Aorta (tissue), 5 donors: ENCODE measurements around the gene CSAG3. TPM values are rescaled to one million over a fixed set of nuclear protein-coding genes. Genes with fewer than 3 reads are reported as not detected.
A peak's percentile ranks its signal among the peaks of the same experiment; 100 is the strongest.
"Not testable (repeated sequence)": the region's sequence is repeated elsewhere in the genome, so short reads cannot be mapped to it uniquely, and the experiment has no call there.

Experiments
- ATAC-seq: fragments of 200-7000 bp; cut with Tn5 transposase; one replicate; pipeline ENCODE4 v1.9.1; 2022; ENCODE audit warnings: moderate library complexity; ENCODE audit not compliant: low FRiP score
- DNase-seq, 2 donors: peaks; one replicate each; pipeline ENCODE4 v3.0.0-alpha.2; 2020
- H3K27ac ChIP-seq, 2 donors: one replicate each; pipeline ENCODE4 v1.5.1; 2013; ENCODE audit warnings: low read length in 2 of 2, mild to moderate bottlenecking in 2 of 2, moderate library complexity in 2 of 2, control low read depth in 1 of 2, inconsistent platforms in 1 of 2, low read depth in 1 of 2
- H3K27me3 ChIP-seq, 2 donors: one replicate each; pipeline ENCODE4 v1.6.1; 2013; ENCODE audit warnings: control low read depth in 1 of 2, low read length in 1 of 2, mild to moderate bottlenecking in 1 of 2, moderate library complexity in 1 of 2; ENCODE audit not compliant: insufficient read depth in 2 of 2, control insufficient read depth in 1 of 2
- H3K36me3 ChIP-seq, 2 donors: one replicate each; pipeline ENCODE4 v1.6.1; 2013; ENCODE audit warnings: control low read depth in 1 of 2, low read length in 1 of 2, mild to moderate bottlenecking in 1 of 2; ENCODE audit not compliant: insufficient read depth in 2 of 2, control insufficient read depth in 1 of 2
- H3K4me1 ChIP-seq, 2 donors: one replicate each; pipeline ENCODE4 v1.6.1; 2013; ENCODE audit warnings: low read length in 2 of 2, control low read depth in 1 of 2, mild to moderate bottlenecking in 1 of 2, moderate library complexity in 1 of 2; ENCODE audit not compliant: insufficient read depth in 2 of 2, control insufficient read depth in 1 of 2
- H3K4me3 ChIP-seq, 2 donors: one replicate each; pipeline ENCODE4 v1.5.1; 2013; ENCODE audit warnings: low read length in 2 of 2, control low read depth in 1 of 2, mild to moderate bottlenecking in 1 of 2
- H3K9me3 ChIP-seq: one replicate; pipeline ENCODE4 v1.6.1; 2013; ENCODE audit warnings: mild to moderate bottlenecking, low read length; ENCODE audit not compliant: control insufficient read depth
- WGBS, 2 donors: extraction: QIAGEN DNeasy Blood & Tissue Kit; methylation state at CpG; one replicate each; pipeline ENCODE4 v1.1.7; 2013; 5-methylcytosine and 5-hydroxymethylcytosine counted together
- intact Hi-C, 2 donors: fragments of 100-400 bp; cut with DNase I; formaldehyde crosslinking; loops; one replicate each; pipeline versions ENCODE4 v1.14.2 to v1.15.0; 2022
- long read RNA-seq, 2 donors: library from polyadenylated mRNA; unstranded; transcript quantifications; one replicate each; pipeline ENCODE4 v2.0.0, GENCODE V29; 2020 to 2021
- polyA plus RNA-seq, 2 donors: library from polyadenylated mRNA; stranded (reverse); fragments of 200-250 nt; gene quantifications; one replicate each; pipeline ENCODE4 v1.2.3, GENCODE V29; 2013
- total RNA-seq, 2 donors: library from RNA; stranded (reverse); fragmentation: NEBNext Ultra II Directional; extraction: Animal tissue kit (Norgen Biotek cat#: 25700); gene quantifications; one replicate each; pipeline ENCODE4 v1.2.1, GENCODE V29; 2021
- donor health status: healthy with polysubstance abuse.
- donor health status: Bipolar disorder and iron deficiency.
- donor health status: DM: no; HTN: no; CAD: no.
- donor health status: DM: no; HTN: no; CAD: no.
- donor health status: DM: yes; HTN: yes; CAD: no.

CSAG3 gene
- total RNA-seq (not detected), polyA plus RNA-seq (not detected)
- long read RNA-seq, donor 1: 0 reads
- long read RNA-seq, donor 2: 0 reads

DNA sequence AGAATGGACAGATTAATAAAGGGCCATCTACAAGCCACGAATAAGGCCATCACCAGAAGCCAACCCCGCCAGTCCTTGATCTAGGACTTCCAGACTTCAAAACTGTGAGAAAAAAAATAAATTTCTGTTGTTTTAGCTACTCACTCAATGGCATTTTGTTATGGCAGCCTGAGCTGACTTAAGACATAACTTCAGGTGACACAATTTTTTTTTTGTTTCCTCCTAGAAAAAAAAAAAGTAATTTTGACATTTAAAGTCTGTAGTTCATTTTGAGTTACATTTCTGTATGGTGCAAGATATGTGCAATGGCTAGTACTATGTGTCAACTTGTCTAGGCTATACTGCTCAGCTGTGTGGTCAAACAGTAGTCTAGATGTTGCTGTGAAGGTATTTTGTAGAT lies at the start of gene CSAG3:
Gene CSAG3 (plus strand): TSS at position 301 of the 400 bp plus-strand sequence.
- H3K27ac ChIP-seq, H3K27me3 ChIP-seq, H3K4me3 ChIP-seq, H3K4me1 ChIP-seq, H3K9me3 ChIP-seq, DNase-seq, intact Hi-C loops, ATAC-seq, H3K36me3 ChIP-seq: not testable (repeated sequence)
- no CpG with 5 or more reads among the region's 2 CpGs for WGBS, 2 donors

DNA sequence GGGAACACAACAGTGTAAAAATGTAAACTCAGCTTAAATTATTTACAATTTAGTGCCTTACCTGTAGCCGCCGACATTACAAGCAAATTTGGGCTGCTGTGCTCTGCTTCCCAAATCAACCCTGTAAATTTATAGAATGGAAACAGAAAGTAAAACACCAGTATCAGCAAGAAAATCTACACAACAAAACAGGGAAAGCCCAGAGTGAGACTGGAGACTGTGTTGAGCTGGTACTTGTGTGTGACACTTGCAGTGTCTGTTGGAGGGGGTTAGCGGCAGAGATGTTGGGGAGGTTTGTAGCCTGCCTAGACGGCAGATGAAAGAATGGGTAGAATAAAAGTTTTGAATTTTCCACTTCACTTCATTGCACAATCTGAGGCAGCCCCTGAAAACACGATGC lies 45.8 kb upstream of the CSAG3 start:
- H3K27me3 ChIP-seq, ATAC-seq, H3K36me3 ChIP-seq, H3K4me1 ChIP-seq, H3K4me3 ChIP-seq, intact Hi-C loops, H3K27ac ChIP-seq, DNase-seq, H3K9me3 ChIP-seq: not testable (repeated sequence)
- no CpG with 5 or more reads among the region's 5 CpGs for WGBS, 2 donors

DNA sequence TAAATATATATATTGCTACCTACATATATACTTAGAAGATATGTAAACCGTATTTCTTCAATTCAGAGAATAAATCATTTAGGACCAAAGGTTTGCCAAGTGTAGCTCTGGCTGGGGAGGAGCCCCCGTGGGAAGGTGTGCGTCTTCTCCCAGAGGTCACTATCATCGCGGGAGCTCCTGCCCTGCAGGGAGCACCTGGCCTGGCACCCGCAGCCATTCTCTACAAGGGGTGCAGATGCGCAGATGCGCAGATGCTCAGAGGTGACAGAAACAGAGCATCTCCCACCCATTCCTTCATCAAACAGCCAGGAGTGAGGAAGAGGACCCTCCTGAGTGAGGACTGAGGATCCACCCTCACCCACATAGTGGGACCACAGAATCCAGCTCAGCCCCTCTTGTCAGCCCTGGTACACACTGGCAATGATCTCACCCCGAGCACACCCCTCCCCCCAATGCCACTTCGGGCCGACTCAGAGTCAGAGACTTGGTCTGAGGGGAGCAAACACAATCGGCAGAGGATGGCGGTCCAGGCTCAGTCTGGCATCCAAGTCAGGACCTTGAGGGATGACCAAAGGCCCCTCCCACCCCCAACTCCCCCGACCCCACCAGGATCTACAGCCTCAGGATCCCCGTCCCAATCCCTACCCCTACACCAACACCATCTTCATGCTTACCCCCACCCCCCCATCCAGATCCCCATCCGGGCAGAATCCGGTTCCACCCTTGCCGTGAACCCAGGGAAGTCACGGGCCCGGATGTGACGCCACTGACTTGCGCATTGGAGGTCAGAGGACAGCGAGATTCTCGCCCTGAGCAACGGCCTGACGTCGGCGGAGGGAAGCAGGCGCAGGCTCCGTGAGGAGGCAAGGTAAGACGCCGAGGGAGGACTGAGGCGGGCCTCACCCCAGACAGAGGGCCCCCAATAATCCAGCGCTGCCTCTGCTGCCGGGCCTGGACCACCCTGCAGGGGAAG lies 44.9 kb upstream of the CSAG3 start, which contains the start of gene MAGEA2B:
Gene MAGEA2B (plus strand): TSS at position 814 of the 973 bp plus-strand sequence. CDS start 2,479 bp downstream, outside the sequence.
- H3K4me1 ChIP-seq, intact Hi-C loops, H3K9me3 ChIP-seq, H3K27me3 ChIP-seq, DNase-seq, H3K27ac ChIP-seq, H3K4me3 ChIP-seq, ATAC-seq, H3K36me3 ChIP-seq: not testable (repeated sequence)
- WGBS, 2 donors: no CpG with 5 or more reads among the region's 35 CpGs

DNA sequence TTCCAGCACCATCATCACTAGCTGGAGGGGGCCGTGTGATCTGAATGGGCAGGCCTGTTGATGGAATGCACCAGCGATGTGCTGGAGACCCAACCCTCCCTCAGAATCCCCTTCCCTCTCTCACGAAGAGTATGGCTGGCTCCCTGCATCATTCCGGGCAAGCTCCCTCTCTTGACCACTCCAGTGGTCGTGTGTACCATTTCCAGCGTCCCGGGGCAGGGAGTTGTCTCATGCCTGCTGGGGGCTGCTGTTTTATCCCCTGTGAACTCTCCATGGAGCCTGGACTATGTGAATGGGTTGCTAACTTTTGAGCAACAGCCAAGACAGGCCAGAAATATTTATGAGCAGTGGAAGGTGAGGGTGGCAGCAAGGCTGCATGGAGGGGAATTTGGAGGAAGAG lies 33.6 kb upstream of the CSAG3 start:
- no peaks in the 10 kb centered on the region for H3K4me1 ChIP-seq
- ATAC-seq: no peak
- no peak for DNase-seq
- H3K9me3 ChIP-seq: no peaks in the 10 kb centered on the region
- no peaks in the 10 kb centered on the region for H3K27me3 ChIP-seq
- no peak overlapping the region for H3K27ac ChIP-seq
- no peak overlapping the region for H3K4me3 ChIP-seq
- H3K36me3 ChIP-seq: no peaks in the 10 kb centered on the region
- intact Hi-C loops: no loop called here
- WGBS, 2 donors: 61 to 65% methylated on average over 7 of the region's 7 CpGs

DNA sequence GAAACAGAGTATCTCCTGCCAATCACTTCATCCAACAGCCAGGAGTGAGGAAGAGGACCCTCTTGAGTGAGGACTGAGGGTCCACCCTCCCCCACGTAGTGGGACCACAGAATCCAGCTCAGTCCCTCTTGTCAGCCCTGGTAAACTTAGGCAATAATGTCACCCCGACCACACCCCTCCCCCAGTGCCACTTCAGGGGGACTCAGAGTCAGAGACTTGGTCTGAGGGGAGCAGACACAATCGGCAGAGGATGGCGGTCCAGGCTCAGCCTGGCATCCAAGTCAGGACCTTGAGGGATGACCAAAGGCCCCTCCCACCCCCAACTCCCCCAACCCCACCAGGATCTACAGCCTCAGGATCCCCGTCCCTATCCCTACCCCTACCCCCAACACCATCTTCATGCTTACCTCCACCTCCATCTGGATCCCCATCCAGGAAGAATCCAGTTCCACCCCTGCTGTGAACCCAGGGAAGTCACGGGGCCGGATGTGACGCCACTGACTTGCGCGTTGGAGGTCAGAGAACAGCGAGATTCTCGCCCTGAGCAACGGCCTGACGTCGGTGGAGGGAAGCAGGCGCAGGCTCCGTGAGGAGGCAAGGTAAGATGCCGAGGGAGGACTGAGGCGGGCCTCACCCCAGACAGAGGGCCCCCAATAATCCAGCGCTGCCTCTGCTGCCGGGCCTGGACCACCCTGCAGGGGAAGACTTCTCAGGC lies 25.6 kb upstream of the CSAG3 start, which contains the start of the genes CSAG1 and MAGEA12:
Gene CSAG1 (minus strand): TSS at position 461 of the 715 bp plus-strand sequence. CDS start 1,261 bp downstream, outside the sequence.
Gene MAGEA12 (plus strand): TSS at position 497 of the 715 bp plus-strand sequence. CDS start 2,405 bp downstream, outside the sequence.
- Histone ChIP-seq H3K4me3 (no peak within 1 kb of the TSS), H3K27ac (no peak within 1 kb of the TSS), H3K4me1 (no peaks in the 10 kb centered on the region), H3K27me3 (no peaks in the 10 kb centered on the region), H3K9me3 (no peaks in the 10 kb centered on the region), H3K36me3 (no peaks in the 10 kb centered on the region)
- peak in 1 of 2 donors; percentile 69 for DNase-seq
- intact Hi-C loops: no loop called here
- no peak for ATAC-seq
- WGBS, 2 donors: 87 to 92% methylated on average over 16 to 20 of the region's 21 CpGs

DNA sequence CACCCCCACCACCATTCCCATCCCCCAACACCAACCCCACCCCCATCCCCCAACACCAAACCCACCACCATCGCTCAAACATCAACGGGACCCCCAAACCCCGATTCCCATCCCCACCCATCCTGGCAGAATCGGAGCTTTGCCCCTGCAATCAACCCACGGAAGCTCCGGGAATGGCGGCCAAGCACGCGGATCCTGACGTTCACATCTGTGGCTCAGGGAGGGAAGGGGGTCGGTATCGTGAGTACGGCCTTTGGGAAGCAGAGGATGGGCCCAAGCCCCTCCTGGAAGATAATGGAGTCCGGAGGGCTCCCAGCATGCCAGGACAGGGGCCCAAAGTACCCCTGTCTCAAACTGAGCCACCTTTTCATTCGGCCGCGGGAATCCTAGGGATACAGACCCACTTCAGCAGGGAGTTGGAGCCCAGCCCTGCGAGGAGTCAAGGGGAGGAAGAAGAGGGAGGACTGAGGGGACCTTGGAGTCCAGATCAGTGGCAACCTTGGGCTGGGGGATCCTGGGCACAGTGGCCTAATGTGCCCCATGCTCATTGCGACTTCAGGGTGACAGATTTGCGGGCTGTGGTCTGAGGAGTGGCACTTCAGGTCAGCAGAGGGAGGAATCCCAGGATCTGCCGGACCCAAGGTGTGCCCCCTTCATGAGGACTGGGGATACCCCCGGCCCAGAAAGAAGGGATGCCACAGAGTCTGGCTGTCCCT lies 24.7 kb upstream of the CSAG3 start:
- DNase-seq: peak in 1 of 2 donors; percentile 52
- intact Hi-C loops, H3K4me1 ChIP-seq, H3K9me3 ChIP-seq, ATAC-seq, H3K27me3 ChIP-seq, H3K36me3 ChIP-seq, H3K4me3 ChIP-seq, H3K27ac ChIP-seq: not testable (repeated sequence)
- WGBS, 2 donors: 90 to 95% methylated on average over 22 of the region's 22 CpGs

DNA sequence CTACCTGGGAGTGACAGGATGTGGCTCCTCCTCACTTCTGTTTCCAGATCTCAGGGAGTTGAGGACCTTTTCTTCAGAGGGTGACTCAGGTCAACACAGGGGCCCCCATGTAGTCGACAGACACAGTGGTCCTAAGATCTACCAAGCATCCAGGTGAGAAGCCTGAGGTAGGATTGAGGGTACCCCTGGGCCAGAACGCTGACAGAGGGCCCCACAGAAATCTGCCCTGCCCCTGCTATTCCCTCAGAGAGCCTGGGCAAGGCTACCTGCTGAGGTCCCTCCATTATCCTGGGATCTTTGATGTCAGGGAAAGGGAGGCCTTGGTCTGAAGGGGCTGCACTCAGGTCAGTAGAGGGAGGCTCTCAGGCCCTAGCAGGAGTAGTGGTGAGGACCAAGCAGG lies 23.9 kb upstream of the CSAG3 start:
- DNase-seq: no peak
- intact Hi-C loops: no loop called here
- Histone ChIP-seq H3K27me3 (no peaks in the 10 kb centered on the region), H3K4me3 (no peak overlapping the region), H3K4me1 (no peaks in the 10 kb centered on the region), H3K27ac (no peak overlapping the region), H3K36me3 (no peaks in the 10 kb centered on the region), H3K9me3 (no peaks in the 10 kb centered on the region)
- ATAC-seq: no peak
- WGBS, 2 donors: 45 to 70% methylated on average over 2 of the region's 2 CpGs

DNA sequence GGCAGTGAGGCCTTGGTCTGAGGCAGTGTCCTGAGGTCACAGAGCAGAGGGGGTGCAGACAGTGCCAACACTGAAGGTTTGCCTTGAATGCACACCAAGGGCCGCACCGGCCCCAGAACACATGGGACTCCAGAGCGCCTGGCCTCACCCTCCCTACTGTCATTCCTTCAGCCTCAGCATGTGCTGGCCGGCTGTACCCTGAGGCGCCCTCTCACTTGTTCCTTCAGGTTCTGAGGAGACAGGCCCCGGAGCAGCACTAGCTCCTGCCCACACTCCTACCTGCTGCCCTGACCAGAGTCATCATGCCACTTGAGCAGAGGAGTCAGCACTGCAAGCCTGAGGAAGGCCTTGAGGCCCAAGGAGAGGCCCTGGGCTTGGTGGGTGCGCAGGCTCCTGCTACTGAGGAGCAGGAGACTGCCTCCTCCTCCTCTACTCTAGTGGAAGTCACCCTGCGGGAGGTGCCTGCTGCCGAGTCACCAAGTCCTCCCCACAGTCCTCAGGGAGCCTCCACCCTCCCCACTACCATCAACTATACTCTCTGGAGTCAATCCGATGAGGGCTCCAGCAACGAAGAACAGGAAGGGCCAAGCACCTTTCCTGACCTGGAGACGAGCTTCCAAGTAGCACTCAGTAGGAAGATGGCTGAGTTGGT lies 23.0 kb upstream of the CSAG3 start:
- no peak overlapping the region for H3K27ac ChIP-seq
- H3K27me3 ChIP-seq: no peaks in the 10 kb centered on the region
- DNase-seq (peak in 1 of 2 donors; percentile 53), ATAC-seq (no peak)
- no peaks in the 10 kb centered on the region for H3K36me3 ChIP-seq
- 81 to 91% methylated on average over 9 to 12 of the region's 12 CpGs for WGBS, 2 donors
- no peaks in the 10 kb centered on the region for H3K9me3 ChIP-seq
- H3K4me3 ChIP-seq: no peak overlapping the region
- intact Hi-C loops: no loop called here
- H3K4me1 ChIP-seq: no peaks in the 10 kb centered on the region
